ENCODE measurements around the gene ARHGAP42.

GRCh38 chr11:100641456-100641855, 45.6 kb upstream of the ARHGAP42 start:
- TF ChIP-seq CTCF (IDR thresholded peaks at IDR 0.05; ENCODE audit: low read depth, low read length, poor library complexity, severe bottlenecking) = no peak
- TF ChIP-seq EZH2phosphoT487 (IDR thresholded peaks at IDR 0.05; ENCODE audit: borderline replicate concordance, low read length) = no peak
